HG03571 (cell line): Measurements from ENCODE around the gene SRSF1.

Source experiments
- ATAC-seq: cut with Tn5 transposase; IDR thresholded peaks from one replicate; pipeline ENCODE4 v1.9.1; 2021; ENCODE audit not compliant: unreplicated experiment

The SRSF1 gene

DNA sequence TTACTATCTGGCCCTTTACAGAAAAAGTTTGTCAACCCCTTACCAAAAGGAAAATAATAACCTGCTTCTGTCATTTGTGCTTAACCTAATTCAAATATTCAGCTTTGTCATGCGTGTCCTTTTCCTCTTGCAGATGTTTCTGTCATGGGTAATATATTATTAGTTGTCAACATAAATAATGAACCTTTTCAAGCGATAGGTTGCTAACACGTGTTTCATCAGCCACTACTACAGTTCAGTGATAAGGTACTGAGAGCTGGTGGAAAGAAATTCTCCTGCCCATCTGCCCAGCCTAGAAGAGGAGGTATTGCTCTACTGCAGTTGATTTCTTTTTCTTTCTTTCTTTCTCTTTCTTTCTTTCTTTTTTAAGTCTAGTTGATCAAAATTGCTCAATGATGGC lies 12.0 kb upstream of the SRSF1 start:
- no peak for ATAC-seq

DNA sequence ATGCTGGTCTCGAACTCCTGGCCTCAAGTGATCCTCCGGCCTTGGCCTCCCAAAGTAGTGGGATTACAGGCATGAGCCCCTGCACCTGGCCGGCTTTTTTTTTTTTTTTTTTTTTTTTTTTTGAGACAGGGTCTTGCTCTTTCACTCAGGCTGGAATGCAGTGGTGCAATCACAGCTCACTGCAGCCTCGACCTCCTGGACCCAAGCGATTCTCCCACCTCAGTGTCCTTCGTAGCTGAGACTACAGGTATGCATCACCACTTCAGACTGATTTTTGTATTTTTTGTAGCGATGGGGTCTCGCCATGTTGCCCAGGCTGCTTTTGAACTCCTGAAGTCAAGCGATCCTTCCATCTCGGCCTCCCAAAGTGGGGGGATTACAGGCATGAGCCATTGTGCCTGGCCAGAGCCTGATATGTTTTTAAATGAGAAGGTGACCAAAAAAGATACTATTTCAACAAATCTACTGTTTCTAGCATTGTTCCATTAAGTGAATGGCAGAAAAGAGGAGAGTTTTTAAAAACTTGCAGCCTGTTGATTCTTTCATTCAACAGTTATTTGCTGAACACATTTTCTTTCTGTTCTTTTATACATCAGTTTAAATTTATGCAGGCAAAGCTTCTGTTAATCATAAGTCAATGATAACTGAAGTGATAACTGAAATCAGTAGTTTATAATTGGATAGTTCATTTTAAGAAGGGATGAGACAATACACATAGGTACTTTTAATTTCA lies 3.2 kb upstream of the SRSF1 start:
- ATAC-seq: no peak

DNA sequence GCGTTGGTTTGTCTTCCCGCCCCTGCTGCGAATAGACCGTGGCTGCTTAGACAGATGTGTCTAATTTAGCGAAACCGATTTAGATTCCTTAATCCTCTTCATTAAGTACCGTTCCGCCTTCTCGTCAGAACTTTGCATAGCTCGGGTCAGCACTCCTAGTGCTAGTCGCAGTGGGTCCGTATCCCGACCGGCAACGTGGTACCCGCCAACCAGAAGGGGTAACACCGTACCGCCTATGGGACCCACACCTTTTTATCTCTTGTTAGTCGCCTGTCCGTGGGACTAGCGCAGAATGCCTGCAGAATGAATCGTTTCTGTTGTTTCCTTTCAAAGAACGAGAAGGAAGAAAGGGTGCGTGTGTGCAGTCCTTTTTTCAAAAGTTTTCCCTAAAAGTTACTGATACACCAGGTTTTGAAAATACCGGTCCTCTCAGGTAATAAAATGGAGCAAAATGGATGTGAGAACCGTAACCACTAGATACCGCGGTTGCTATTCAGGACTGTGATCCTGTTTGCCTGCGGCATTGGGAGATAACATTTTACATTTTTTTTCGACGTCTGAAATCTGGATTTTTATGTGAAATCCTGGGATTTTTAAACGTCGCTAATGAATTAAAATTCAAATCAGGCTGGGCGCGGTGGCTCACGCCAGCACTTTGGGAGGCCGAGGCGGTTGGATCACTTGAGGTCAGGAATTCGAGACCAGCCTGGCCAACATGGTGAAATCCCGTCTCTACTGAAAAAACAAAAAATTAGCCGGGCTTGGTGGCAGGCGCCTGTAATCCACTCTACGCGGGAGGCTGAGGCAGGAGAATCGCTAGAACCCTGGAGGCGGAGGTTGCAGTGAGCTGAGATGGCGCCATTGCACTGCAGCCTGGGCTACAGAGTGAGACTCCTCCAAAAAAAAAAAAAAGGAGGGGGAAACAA lies 998 bp upstream of the SRSF1 start:
- ATAC-seq: peak; percentile 24

DNA sequence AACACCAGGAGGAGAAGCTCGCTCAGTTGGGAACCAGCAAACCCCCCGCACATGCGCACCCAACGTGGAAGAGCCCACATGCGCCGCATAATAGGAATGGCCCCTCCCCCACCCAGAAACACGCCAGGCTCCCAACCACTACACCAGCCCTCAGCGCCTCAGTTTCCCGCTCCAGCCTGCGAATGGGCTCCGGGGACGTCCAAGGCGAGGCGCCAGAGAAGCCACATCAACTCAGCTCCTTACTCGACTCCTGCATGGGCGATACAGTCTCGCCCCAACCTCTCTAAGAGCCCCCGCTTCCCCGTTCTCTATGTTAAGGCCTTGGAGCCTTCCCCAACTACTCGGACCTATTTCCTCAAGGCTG lies 504 bp downstream of the SRSF1 start:
- ATAC-seq: peak; percentile 10

DNA sequence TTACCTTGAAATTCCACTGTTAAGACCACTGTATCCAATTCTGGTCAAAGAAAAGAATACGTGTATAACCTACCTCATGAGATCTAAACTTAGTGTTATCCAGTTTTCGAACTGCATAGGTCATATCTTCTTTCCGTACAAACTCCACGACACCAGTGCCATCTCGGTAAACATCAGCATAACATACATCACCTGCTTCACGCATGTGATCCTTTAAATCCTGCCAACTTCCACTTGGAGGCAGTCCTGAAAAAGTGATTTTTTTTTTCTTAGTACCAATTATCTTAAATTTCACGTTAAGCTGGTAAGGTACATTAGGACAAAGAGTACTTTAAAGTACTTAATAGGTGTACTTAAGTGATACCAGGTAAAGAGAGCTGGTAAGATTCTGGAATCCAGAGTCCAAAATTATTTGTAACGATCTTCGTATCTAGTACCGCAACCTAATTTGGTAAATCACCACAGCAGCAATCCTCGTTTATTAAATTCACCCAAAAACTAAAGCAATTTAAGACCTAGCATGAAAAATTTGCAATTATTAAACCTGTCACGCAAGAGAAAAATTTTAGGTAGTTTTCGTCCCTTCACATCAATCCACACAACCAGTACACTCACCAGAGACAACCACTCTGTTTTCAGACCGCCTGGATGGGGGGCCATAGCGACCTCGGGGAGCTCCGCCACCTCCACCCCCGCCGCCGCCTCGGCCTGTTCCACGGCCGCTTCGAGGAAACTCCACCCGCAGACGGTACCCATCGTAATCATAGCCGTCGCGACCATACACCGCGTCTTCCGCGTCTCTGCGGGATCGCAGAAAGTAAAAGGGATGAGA lies 1.1 kb downstream of the SRSF1 start:
- peak; percentile 2 for ATAC-seq

DNA sequence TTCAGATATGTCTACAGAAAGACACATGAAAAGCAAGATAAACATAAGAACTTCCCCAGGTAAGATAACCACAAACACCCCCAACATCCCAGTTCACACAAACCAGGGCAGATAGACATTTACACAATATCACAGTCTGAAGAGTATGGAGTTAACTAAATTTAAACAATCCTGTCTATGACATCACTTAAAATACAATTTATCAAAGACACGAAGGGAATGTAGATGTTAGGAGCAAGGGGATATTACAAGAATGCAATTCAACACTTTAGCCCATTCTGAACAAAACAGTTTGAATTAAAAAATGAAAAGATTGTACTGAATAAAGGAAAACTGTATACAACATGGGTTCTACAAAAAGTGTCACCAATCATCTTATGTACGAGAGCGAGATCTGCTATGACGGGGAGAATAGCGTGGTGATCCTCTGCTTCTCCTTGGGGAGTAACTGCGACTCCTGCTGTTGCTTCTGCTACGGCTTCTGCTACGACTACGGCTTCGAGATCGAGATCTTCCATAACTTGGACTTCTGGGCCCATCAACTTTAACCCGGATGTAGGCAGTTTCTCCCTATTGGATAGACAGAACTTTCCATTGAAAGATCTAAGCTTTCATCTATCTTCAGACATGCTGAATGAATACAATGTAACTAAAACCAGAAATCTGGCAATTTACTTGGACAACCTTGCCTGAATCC lies 1.9 kb downstream of the SRSF1 start:
- no peak for ATAC-seq

DNA sequence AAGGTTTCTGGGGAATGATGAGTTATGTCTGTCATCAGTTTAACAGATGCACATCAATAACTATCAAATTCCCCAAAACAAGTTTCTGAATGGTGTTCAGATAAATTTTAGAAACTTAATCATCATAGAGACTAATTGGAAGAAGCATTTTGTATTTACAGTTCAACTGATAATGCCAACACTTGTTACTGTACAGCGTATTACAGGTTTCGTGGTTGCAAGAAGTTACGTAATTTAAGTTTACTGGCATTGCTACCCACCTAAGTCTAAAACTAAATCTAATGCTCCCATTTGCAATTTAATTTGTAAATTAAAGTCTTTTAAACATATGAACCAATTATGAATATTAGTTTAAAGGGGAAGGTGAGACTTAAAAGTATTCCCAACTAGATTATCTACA lies 3.0 kb downstream of the SRSF1 start:
- ATAC-seq: no peak

DNA sequence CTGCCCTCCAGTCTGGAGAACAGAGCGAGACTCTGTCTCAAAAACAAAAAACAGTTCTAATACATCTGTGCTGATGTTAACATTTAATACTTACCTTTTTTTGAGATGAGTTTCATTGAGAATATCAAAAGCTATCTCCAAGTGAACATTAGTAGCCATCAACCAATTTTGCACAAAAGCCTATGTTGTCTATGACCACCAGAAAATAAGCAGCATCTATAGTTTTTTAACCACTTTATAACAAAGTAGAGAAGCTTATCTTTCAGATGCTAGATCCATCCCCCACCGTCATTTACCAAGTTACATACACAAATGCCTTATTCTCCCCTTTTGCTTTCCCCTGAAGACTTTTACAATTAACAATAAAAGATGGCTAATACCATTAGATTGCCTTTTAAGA lies 4.1 kb downstream of the SRSF1 start:
- ATAC-seq: no peak

DNA sequence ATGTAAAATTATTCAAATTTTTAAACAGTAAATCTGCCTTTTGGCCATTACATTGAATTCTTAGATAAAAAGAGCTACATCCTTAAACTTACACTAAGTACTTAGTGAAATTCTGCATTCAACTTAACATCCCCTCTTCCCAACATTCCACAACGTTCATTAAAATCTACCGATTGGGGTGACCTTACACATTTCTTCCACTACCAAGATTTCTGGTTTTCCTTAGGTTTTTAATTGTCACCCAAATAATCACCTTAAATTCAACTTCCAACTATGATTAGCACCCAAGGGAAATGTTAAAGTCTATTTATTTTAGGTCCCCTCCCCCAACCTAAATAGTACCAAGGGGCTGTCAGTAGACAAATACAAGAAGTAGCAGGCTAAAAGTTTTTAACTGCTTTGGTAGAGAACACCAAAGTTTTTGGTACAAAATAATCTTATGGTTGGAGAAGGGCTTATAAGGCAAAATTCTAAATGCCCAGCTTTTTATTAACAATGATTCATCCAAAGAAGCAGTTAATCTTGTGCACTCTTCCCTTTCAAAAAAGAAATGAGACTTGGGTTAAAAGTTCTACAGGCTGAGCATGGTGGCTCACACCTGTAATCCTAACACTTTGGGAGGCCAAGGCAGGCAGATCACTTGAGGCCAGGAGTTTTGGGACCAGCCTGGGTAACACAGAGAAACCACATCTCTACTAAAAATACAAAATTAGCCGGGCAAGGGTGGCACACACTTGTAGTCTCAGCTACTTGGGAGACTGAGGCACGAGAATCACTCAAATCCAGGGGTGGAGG lies 4.7 kb downstream of the SRSF1 start:
- ATAC-seq: no peak

DNA sequence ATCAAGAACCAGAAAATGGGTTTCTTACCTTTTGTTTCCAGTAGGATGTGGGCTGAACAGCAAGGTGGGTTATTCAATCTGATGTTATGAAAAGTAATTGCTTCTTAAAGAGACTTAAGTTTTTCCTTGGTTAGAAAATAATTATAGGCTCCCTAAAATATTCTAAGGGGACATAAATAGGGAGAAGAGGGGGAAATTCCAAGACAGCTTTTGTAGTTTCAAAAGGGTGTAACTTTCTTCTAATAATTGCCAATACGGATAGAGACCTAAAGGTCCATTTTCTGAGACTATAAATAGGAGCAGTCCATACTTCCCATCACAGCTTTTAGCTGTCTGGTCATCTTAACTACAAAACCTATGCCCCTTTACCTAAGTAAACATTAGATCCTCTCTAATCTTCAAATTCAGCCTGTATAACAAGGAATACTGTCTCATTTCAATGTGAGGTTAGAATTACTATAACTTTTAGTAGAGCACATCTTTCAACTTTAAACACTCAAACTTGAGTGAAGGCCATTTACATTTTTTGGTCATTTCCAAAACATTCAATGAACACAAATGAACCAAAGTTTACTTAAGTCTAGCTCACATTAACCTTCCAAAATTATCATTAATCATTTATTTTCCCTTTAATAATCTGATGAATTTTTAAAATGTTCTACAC lies 5.5 kb downstream of the SRSF1 start:
- no peak for ATAC-seq

DNA sequence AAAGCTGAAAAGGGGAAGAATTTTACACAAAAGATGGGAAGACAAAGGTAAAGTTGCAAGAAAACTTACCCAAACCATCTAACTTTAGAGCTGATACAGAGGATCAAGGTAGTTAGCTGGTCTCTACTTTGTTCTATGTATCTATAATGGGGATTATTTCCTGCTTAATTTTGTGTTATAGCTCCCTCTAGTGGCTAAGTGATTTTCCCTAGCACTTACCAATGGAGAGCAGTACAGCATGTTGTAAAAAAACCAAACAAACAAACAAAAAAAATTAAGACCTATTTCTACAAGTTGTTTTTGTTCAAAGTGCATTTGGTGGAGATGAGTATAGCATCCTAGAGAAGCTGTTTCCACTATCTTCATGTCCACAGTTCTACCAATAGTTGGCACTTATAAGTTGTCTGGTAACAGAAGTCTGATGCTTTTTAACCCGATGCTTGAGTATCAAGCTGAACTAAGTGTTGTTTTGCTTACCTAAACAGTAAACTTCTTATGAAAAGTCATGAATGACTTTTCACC lies 7.5 kb downstream of the SRSF1 start:
- ATAC-seq: no peak

DNA sequence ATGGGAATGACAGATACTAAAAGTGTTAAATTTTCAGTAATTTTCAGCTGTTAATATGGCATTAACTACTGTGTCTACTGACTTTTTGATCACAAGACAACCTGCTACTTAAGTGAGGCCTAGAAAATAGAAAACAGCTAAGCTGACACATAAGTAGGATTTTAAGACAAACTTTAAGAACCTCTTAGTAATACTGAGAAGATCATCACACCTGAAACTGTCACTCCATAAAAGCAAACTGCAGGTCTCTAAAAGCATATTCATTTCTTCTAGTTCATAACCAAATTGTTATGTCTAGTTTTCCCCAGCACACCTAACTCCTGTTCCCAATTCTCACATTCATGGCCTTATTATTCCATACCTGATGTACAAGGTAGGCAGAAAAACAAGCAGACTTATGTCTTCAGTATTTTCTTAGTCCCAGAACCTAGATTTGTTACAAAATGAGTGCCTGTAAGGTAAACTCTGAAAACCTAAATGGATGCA lies 8.0 kb downstream of the SRSF1 start:
- no peak for ATAC-seq

DNA sequence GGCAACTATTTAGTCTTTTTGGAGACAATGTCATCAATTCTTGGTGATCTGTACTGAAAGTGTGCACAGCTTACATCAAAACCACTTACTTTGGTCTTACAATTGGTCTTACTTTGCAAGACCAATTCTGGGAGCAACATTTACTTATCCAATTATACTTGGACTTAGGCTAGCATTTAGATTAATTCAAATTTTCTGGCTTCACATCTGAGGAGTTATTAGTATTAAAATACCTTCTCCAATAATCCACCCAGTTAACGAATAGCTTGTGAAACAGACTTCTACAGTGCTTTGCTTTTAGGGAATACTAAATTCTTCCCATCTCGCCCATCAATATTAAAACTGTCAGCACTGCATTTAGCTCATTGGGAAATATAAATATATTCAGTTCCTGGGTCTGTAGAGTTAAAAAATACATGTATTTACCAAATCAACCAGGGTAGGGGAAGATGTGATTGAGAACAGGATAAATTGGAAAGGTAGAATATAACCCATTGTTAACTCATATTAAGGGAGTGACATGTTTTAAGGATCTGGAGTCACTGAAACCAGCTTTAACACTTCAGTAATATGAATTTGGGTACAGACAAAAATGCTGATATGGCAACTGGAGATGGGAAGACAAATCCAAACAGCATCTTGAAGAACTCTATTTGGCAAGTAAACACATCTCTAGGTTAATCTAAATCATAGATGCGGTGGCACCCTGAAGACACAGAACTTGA lies 9.8 kb downstream of the SRSF1 start:
- ATAC-seq: no peak

DNA sequence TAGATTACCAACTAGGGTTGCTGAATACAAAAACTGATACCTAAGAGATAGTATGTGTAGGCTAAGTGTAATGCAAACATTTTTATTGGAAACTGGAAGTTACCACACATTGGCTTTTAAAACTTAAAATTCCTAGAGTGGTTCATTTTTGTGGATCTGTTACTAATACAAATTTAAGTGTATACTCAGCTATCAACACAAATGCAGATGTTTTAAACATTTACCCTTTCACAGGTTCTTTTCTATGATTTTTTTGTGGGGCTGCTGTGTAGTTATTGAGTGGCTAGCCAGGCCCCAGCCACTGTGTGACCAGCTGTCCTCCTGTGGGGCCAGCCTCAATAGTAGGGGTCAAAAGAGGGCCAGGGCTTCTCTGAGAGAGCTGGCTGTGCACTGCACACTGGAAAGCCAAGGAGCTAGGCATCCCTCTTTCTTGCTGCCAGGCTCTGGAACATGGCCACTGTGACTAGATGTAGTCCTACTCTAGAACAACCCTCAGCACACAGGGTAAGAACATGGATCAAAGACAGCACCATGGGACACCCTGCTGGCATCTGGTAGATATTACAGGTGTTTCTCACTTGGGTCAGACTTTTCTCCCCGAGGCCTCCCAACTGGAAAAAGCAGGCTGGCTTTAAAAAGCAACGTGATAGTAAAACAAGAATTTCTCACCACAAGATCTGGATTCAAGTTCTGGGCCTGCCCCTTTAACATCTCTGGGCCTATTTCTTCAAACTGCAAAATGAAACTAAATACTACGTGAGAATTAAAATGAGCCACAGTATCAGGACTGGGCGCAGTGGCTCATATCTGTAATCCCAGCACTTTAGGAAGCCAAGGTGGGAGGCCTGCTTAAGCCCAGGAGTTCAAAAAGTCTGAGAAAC lies 11.7 kb downstream of the SRSF1 start:
- ATAC-seq: no peak

DNA sequence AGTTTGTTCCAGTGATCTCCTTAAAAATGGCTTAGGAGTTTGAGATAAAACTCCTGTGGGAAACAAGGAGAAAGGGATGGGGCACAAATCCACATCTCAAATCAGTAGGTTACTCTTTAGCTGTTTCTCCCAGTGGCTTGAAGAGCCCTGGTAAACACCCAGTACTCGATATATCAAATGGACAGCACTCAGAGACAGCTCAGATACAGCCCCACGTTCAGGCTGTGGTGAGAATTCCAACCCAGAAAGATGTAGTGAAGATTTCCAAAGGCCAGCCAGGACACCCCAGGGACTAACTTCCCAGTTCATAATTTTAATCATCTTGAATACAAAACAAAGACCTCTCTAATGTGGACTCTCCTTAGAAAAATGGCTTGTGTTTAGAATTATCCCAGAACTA lies 12.6 kb downstream of the SRSF1 start:
- no peak for ATAC-seq

DNA sequence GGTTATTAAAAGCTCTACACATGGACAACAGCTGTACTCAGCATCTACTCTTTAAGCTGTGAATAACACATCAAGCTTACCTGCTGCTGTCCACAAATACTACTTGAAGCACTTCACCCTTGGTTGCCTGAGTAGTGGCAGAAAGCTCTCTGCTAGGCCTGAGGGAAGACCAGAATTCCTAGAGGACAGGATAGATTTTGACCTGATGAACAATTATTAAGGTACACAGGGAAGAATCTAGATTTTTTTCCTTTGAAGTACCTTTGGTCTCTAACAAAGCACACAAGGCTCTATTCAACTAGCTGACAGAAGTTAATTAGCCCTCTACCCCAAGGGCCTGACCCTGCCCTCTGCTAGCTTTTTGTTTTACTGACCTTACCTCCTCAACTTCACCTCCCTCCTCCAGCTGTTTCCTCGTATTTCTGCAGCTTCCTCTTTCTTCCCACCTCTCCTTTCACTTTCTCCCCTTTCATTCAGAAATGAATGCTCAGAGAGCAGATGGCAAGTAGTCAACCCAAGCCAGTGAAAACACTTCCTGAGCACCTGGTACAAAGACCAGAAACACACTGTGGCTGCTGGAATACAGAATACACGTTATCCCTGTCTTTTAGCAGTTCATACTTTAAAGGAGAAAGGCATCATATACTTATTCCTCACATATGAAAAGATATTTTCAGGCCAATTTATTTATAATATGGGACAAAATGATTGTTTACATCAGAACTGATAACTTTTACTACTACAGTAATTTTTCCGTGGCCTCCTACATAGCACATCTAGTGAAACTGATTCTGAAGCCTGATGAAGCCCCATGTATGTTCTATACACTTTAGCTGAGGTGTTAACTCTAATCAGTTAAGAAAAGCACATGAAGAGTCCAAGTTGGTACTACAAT lies 13.3 kb downstream of the SRSF1 start:
- no peak for ATAC-seq

DNA sequence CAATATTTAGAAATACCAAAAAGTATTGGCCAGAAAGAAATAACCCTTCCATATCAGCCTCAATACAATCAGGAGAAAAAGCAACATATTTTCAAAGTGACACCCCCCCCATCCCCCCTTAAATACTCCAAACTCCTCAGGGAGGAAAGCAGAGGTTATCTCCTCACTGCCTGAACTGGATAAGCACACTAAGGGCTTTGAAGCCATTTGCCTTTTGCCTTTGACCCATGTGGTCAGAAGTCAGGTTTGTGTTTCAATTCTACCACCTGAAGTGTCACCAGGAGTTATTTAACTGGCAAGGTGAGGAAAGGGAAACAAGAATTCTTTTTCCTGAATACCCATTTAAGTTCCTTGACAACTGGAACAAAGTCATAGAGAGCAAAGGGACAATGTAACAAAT lies 15.5 kb downstream of the SRSF1 start:
- no peak for ATAC-seq
